ENCODE data around the gene ANKH.

Gene ANKH

DNA sequence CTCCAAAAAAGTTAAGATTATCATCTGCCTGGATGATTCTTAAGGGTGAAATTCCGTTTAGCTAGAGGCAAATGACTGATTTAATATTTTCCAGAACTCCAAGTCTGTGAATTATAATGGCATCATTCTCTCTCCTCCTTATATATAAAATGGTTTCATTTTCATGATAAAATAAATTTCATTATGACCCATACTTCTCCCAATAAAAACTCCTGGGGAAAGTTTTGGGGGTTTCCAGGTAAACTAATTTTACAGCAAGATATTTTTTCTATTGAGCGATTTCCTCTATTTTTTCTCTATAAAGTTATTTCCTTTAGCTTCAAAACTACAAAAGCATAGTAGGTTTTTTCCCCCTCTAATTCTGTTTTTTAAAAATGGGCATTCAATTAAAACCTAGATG is 214.7 kb downstream of the ANKH start:
- no peaks in the 10 kb centered on the region for H3K36me3 ChIP-seq (ENCODE audit: insufficient read depth, low read length)
- no peaks in the 10 kb centered on the region for H3K4me1 ChIP-seq (ENCODE audit: insufficient read depth, low read length)
- H3K9ac ChIP-seq (ENCODE audit: low read depth, low read length), result no peak overlapping the region
- no peaks in the 10 kb centered on the region for H3K9me3 ChIP-seq (ENCODE audit: control insufficient read depth, insufficient read depth, low read length)

- Histone ChIP-seq H3K9me3 (ENCODE audit: control insufficient read depth, insufficient read depth, low read length) (no peaks in the 10 kb centered on the region), H3K36me3 (ENCODE audit: insufficient read depth, low read length) (no peaks in the 10 kb centered on the region)
Observed at GRCh38 chr5:14655146-14655741, 216.3 kb downstream of the ANKH start.

More at GRCh38 chr5:14655146-14655741, 216.3 kb downstream of the ANKH start:
- no peak overlapping the region for H3K9ac ChIP-seq (ENCODE audit: low read depth, low read length)
- no peaks in the 10 kb centered on the region for H3K4me1 ChIP-seq (ENCODE audit: insufficient read depth, low read length)
